ENCODE measurements around the gene PALM2AKAP2. TPM values are rescaled to one million over a fixed set of nuclear protein-coding genes. Genes with fewer than 3 reads are reported as not detected.

The PALM2AKAP2 gene
- total and polyA plus RNA-seq, 10 of the 15 experiments (the other 5 are each of a cell fraction or from before 2014, with no cell fraction given) = 0.01 TPM; not detected in 9

DNA sequence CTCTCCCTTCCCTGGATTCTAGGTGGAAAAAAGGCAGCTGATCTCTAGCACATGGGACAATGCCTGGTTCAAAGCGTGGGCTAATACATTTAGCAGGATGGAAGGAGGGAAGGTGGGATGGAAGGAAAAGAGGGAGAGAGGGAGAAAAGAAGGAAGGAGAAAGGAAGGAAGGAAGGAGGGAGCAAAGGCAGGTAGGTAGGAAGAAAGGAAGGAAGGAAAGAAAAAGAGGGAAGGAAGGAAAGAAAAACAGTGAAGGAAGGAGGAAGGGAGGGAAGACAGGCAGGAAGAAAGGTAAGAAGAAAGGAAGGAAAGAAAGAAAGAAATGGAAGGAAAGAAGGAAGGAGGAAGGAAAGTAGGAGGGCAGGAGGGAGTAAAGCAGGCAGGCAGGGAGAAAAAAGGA, 12.2 kb upstream of the PALM2AKAP2 start:
- CTCF ChIA-PET = no interaction called here
- peaks cover 0 to 6% of the 10 kb centered on the region in 2 experiments; a peak in 3 of 4 replicates for H3K27me3 ChIP-seq (replicated peaks in 1 of 2; ENCODE audit: control insufficient read depth in 2 of 2, insufficient read depth in 2 of 2, low read length in 1 of 2)
- DNase-seq (ENCODE audit: low read depth, low spot score) = no peak
- H3K4me3 ChIP-seq = no peak overlapping the region
- H3K27ac ChIP-seq (ENCODE audit: control insufficient read depth, insufficient read depth) = no peak overlapping the region
- no peak for ATAC-seq
- RAD21 ChIA-PET (ENCODE audit: unreplicated experiment) = no interaction called here
- FAIRE-seq = no peak
- POLR2A ChIA-PET = no interaction called here
- 0% methylated on average over 1 of the region's 1 CpG for WGBS (ENCODE audit: insufficient coverage, insufficient replicate concordance, low lambda C conversion rate, missing lambda C conversion rate)
- H3K79me2 ChIP-seq (ENCODE audit: control insufficient read depth, insufficient read depth, low read length) = no peaks in the 10 kb centered on the region
- no peaks in the 10 kb centered on the region for H3K4me1 ChIP-seq (ENCODE audit: control insufficient read depth, insufficient read depth, low read length)
- no peaks in the 10 kb centered on the region for H3K36me3 ChIP-seq (ENCODE audit: control insufficient read depth in 2 of 2, insufficient read depth in 2 of 2, low read length in 1 of 2)
- in situ Hi-C loops (cut with MboI) (no loop called here), intact Hi-C loops (cut with micrococcal nuclease; ENCODE audit: unreplicated experiment) (no loop called here)
- BruUV-seq (replicated peaks) = no TSS peak
- SMC1A ChIA-PET (ENCODE audit: uncharacterized antibody, unreplicated experiment) = no interaction called here
- H3K9ac ChIP-seq (ENCODE audit: control insufficient read depth, insufficient read depth, low read length) = no peak overlapping the region
- no peaks in the 10 kb centered on the region for H4K20me1 ChIP-seq (ENCODE audit: control insufficient read depth, insufficient read depth)
- no peak overlapping the region for H2AFZ ChIP-seq (ENCODE audit: control insufficient read depth, low read depth, low read length)
- no peaks in the 10 kb centered on the region for H3K9me3 ChIP-seq (replicated peaks; ENCODE audit: control insufficient read depth, insufficient read depth, low read length)
- H3K4me2 ChIP-seq (ENCODE audit: control insufficient read depth, insufficient read depth) = no peak overlapping the region
- no peak for TF ChIP-seq MTA3 (IDR thresholded peaks at IDR 0.05; ENCODE audit: borderline replicate concordance, low read length)
- TF ChIP-seq, protein P1, sequence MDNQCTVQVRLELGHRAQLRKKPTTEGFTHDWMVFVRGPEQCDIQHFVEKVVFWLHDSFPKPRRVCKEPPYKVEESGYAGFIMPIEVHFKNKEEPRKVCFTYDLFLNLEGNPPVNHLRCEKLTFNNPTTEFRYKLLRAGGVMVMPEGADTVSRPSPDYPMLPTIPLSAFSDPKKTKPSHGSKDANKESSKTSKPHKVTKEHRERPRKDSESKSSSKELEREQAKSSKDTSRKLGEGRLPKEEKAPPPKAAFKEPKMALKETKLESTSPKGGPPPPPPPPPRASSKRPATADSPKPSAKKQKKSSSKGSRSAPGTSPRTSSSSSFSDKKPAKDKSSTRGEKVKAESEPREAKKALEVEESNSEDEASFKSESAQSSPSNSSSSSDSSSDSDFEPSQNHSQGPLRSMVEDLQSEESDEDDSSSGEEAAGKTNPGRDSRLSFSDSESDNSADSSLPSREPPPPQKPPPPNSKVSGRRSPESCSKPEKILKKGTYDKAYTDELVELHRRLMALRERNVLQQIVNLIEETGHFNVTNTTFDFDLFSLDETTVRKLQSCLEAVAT (IDR thresholded peaks at IDR 0.05) = no peak
- TF ChIP-seq SREBF1 (IDR thresholded peaks at IDR 0.05; ENCODE audit: low read length) = no peak
- TF ChIP-seq, protein P2, sequence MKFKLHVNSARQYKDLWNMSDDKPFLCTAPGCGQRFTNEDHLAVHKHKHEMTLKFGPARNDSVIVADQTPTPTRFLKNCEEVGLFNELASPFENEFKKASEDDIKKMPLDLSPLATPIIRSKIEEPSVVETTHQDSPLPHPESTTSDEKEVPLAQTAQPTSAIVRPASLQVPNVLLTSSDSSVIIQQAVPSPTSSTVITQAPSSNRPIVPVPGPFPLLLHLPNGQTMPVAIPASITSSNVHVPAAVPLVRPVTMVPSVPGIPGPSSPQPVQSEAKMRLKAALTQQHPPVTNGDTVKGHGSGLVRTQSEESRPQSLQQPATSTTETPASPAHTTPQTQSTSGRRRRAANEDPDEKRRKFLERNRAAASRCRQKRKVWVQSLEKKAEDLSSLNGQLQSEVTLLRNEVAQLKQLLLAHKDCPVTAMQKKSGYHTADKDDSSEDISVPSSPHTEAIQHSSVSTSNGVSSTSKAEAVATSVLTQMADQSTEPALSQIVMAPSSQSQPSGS (IDR thresholded peaks at IDR 0.05; ENCODE audit: low read length) = no peak
- no peak for TF ChIP-seq WRNIP1 (IDR thresholded peaks at IDR 0.05; ENCODE audit: borderline replicate concordance, low read depth, low read length)
- TF ChIP-seq, protein P3, sequence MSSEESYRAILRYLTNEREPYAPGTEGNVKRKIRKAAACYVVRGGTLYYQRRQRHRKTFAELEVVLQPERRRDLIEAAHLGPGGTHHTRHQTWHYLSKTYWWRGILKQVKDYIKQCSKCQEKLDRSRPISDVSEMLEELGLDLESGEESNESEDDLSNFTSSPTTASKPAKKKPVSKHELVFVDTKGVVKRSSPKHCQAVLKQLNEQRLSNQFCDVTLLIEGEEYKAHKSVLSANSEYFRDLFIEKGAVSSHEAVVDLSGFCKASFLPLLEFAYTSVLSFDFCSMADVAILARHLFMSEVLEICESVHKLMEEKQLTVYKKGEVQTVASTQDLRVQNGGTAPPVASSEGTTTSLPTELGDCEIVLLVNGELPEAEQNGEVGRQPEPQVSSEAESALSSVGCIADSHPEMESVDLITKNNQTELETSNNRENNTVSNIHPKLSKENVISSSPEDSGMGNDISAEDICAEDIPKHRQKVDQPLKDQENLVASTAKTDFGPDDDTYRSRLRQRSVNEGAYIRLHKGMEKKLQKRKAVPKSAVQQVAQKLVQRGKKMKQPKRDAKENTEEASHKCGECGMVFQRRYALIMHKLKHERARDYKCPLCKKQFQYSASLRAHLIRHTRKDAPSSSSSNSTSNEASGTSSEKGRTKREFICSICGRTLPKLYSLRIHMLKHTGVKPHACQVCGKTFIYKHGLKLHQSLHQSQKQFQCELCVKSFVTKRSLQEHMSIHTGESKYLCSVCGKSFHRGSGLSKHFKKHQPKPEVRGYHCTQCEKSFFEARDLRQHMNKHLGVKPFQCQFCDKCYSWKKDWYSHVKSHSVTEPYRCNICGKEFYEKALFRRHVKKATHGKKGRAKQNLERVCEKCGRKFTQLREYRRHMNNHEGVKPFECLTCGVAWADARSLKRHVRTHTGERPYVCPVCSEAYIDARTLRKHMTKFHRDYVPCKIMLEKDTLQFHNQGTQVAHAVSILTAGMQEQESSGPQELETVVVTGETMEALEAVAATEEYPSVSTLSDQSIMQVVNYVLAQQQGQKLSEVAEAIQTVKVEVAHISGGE (CRISPR knock-in tag; IDR thresholded peaks at IDR 0.05) = no peak
- TF ChIP-seq, protein P4, sequence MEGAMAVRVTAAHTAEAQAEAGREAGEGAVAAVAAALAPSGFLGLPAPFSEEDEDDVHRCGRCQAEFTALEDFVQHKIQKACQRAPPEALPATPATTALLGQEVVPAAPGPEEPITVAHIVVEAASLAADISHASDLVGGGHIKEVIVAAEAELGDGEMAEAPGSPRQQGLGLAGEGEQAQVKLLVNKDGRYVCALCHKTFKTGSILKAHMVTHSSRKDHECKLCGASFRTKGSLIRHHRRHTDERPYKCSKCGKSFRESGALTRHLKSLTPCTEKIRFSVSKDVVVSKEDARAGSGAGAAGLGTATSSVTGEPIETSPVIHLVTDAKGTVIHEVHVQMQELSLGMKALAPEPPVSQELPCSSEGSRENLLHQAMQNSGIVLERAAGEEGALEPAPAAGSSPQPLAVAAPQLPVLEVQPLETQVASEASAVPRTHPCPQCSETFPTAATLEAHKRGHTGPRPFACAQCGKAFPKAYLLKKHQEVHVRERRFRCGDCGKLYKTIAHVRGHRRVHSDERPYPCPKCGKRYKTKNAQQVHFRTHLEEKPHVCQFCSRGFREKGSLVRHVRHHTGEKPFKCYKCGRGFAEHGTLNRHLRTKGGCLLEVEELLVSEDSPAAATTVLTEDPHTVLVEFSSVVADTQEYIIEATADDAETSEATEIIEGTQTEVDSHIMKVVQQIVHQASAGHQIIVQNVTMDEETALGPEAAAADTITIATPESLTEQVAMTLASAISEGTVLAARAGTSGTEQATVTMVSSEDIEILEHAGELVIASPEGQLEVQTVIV (IDR thresholded peaks at IDR 0.05; ENCODE audit: borderline replicate concordance, partially characterized antibody) = no peak
- TF ChIP-seq, protein P5, sequence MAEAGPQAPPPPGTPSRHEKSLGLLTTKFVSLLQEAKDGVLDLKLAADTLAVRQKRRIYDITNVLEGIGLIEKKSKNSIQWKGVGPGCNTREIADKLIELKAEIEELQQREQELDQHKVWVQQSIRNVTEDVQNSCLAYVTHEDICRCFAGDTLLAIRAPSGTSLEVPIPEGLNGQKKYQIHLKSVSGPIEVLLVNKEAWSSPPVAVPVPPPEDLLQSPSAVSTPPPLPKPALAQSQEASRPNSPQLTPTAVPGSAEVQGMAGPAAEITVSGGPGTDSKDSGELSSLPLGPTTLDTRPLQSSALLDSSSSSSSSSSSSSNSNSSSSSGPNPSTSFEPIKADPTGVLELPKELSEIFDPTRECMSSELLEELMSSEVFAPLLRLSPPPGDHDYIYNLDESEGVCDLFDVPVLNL (IDR thresholded peaks at IDR 0.05; ENCODE audit: low read depth, low read length) = no peak
- no peak for TF ChIP-seq HDGF (IDR thresholded peaks at IDR 0.05)
- TF ChIP-seq JUNB (IDR thresholded peaks at IDR 0.05) = no peak
- no peak for TF ChIP-seq BCL11A (IDR thresholded peaks at IDR 0.05; ENCODE audit: low read depth, low read length)
- TF ChIP-seq IKZF2 (IDR thresholded peaks at IDR 0.05) = no peak
- no peak for TF ChIP-seq SPI1 (IDR thresholded peaks at IDR 0.05; ENCODE audit: borderline replicate concordance, insufficient read depth, low read depth, low read length)
- no peak for TF ChIP-seq NR2C1 (IDR thresholded peaks at IDR 0.05)
